ENCODE measurements around the gene GALNT1. TPM values are rescaled to one million over a fixed set of nuclear protein-coding genes. Genes with fewer than 3 reads are reported as not detected.

GALNT1 gene
- total and polyA plus RNA-seq, 2 of the 4 experiments (the other 2 are of a cell fraction): 24.9 to 43.9 TPM

DNA sequence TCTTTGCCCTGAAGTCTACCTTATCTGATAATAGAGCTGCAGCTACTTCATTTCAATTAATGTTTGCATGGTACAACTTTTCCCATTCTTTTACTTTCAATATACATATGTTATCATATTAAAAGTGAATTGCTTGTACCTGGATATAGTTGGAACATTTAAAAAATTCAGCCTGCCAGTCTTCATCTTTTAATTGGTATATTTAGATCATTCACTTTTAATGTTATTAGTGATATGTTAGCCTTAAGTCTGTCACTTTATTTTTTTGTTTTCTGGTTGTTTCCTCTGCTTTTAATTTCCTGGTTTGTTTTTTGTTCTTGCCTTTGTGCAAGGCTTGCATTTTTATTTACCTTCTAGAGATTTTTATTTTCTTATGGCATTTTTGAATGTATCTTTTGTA, 158.2 kb downstream of the GALNT1 start:
- no peaks in the 10 kb centered on the region for H3K79me1 ChIP-seq (ENCODE audit: low read depth in 1 of 2, low read length in 2 of 2)
- H2BK20ac ChIP-seq (ENCODE audit: low read depth, low read length): no peak overlapping the region
- BruUV-seq (replicated peaks): no TSS peak
- H3K9me1 ChIP-seq (ENCODE audit: insufficient read depth, low read length): no peaks in the 10 kb centered on the region
- no peak overlapping the region for H4K5ac ChIP-seq (ENCODE audit: low read depth, low read length)
- no peaks in the 10 kb centered on the region for H3K9me3 ChIP-seq (ENCODE audit: control insufficient read depth, insufficient read depth, low read length)
- no peak overlapping the region for H3K27ac ChIP-seq (ENCODE audit: insufficient read depth, low read length)
- no peaks in the 10 kb centered on the region for H4K20me1 ChIP-seq (ENCODE audit: insufficient read depth, low read length)
- H3K27me3 ChIP-seq (ENCODE audit: control insufficient read depth, insufficient read depth, low read length): no peaks in the 10 kb centered on the region; the same call in 1 of the 2 replicates
- no peak overlapping the region for H4K8ac ChIP-seq (ENCODE audit: low read depth in 2 of 2, low read length in 2 of 2)
- H3K23ac ChIP-seq (ENCODE audit: low read depth, low read length): no peak overlapping the region
- H3K4me1 ChIP-seq (ENCODE audit: control insufficient read depth, insufficient read depth, low read length): no peaks in the 10 kb centered on the region
- dilution Hi-C loops (cut with HindIII; ENCODE audit: low sequenced_read_pairs, unreplicated experiment): no loop called here
- H3K18ac ChIP-seq (ENCODE audit: low read depth, low read length): no peak overlapping the region
- no peak overlapping the region for H3K56ac ChIP-seq (ENCODE audit: extremely low read depth, insufficient read depth, low read length)
- no peak overlapping the region for H2BK5ac ChIP-seq (ENCODE audit: low read depth, low read length, poor library complexity, severe bottlenecking)
- no peak overlapping the region for H3K4me2 ChIP-seq (ENCODE audit: low read depth, low read length)
- no peak overlapping the region for H3K14ac ChIP-seq (replicated peaks; ENCODE audit: low read depth, low read length)
- ChIA-PET POLR2A (ENCODE audit: unreplicated experiment) (no interaction called here), CTCF (interaction anchor here (1.2 kb wide), 1 partner anchor 16 kb away, joined by 4 read pairs; no protein-coding TSS in a partner anchor)
- no peak overlapping the region for H2BK15ac ChIP-seq (ENCODE audit: low read depth, low read length)
- TF ChIP-seq POLR2A (IDR thresholded peaks at IDR 0.05; ENCODE audit: low read depth, low read length) (no peak), BHLHE40 (IDR thresholded peaks at IDR 0.05; ENCODE audit: low read depth, low read length) (no peak), RAD21 (IDR thresholded peaks at IDR 0.05; ENCODE audit: low read length) (no peak), MAZ (IDR thresholded peaks at IDR 0.05; ENCODE audit: borderline replicate concordance, low read depth, low read length) (no peak), SMC3 (IDR thresholded peaks at IDR 0.05; ENCODE audit: low read depth, low read length) (no peak), RFX5 (IDR thresholded peaks at IDR 0.05; ENCODE audit: low read depth, low read length) (no peak)
- TF ChIP-seq, protein P1, sequence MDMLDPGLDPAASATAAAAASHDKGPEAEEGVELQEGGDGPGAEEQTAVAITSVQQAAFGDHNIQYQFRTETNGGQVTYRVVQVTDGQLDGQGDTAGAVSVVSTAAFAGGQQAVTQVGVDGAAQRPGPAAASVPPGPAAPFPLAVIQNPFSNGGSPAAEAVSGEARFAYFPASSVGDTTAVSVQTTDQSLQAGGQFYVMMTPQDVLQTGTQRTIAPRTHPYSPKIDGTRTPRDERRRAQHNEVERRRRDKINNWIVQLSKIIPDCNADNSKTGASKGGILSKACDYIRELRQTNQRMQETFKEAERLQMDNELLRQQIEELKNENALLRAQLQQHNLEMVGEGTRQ (IDR thresholded peaks at IDR 0.05; ENCODE audit: low read depth, low read length): no peak
- TF ChIP-seq, protein P2, sequence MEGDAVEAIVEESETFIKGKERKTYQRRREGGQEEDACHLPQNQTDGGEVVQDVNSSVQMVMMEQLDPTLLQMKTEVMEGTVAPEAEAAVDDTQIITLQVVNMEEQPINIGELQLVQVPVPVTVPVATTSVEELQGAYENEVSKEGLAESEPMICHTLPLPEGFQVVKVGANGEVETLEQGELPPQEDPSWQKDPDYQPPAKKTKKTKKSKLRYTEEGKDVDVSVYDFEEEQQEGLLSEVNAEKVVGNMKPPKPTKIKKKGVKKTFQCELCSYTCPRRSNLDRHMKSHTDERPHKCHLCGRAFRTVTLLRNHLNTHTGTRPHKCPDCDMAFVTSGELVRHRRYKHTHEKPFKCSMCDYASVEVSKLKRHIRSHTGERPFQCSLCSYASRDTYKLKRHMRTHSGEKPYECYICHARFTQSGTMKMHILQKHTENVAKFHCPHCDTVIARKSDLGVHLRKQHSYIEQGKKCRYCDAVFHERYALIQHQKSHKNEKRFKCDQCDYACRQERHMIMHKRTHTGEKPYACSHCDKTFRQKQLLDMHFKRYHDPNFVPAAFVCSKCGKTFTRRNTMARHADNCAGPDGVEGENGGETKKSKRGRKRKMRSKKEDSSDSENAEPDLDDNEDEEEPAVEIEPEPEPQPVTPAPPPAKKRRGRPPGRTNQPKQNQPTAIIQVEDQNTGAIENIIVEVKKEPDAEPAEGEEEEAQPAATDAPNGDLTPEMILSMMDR (conservative IDR thresholded peaks at IDR 0.05; ENCODE audit: low read depth, low read length): no peak
- no peak overlapping the region for H3K4ac ChIP-seq (ENCODE audit: low read depth, low read length)
- no peak overlapping the region for H3K9ac ChIP-seq (ENCODE audit: low read depth, low read length)
- H2AK9ac ChIP-seq (replicated peaks; ENCODE audit: low read depth, low read length, poor library complexity): no peak overlapping the region
- no peak overlapping the region for H3K4me3 ChIP-seq (ENCODE audit: insufficient read depth, low read depth, low read length)
- no peak overlapping the region for H4K91ac ChIP-seq (ENCODE audit: insufficient read depth, low read depth, low read length)
- no peak for DNase-seq
- H2AFZ ChIP-seq (replicated peaks; ENCODE audit: low read length, poor library complexity): no peak overlapping the region
- ATAC-seq (ENCODE audit: low read depth): no peak
- intact Hi-C loops (cut with micrococcal nuclease): no loop called here
- H2BK120ac ChIP-seq (ENCODE audit: low read depth, low read length): no peak overlapping the region
- no peaks in the 10 kb centered on the region for H3K36me3 ChIP-seq (ENCODE audit: control insufficient read depth, insufficient read depth, low read length)
- in situ Hi-C loops (cut with MboI; ENCODE audit: low sequenced_read_pairs): no loop called here
- H2AK5ac ChIP-seq (ENCODE audit: low read depth, low read length): no peak overlapping the region
